Bronchial epithelial cell (primary cell): ENCODE measurements around the gene ZMYND8. TPM values are rescaled to one million over a fixed set of nuclear protein-coding genes. Genes with fewer than 3 reads are reported as not detected.

Source experiments
- DNase-seq: peaks from one replicate; pipeline ENCODE4 v3.0.0-alpha.2; 2010; ENCODE audit warnings: low read depth
- FAIRE-seq: peaks from 2 replicates; lab custom pipeline; 2011; peaks lifted over from hg19 to GRCh38; lab: Jason Lieb, UNC
- H3K27me3 ChIP-seq: 2 replicates; pipeline ENCODE4 v1.5.1; 2011; ENCODE audit warnings: low read length; ENCODE audit not compliant: control insufficient read depth, insufficient read depth
- H3K36me3 ChIP-seq: 2 replicates; pipeline ENCODE4 v1.5.1; 2011; ENCODE audit warnings: low read length; ENCODE audit not compliant: control insufficient read depth, insufficient read depth
- H3K4me3 ChIP-seq: 2 replicates; pipeline ENCODE4 v1.5.1; 2011; ENCODE audit warnings: mild to moderate bottlenecking, low read depth, low read length, control low read depth
- CTCF ChIP-seq: IDR thresholded peaks from 2 replicates; pipeline ENCODE4 v1.5.1; 2011; ENCODE audit warnings: mild to moderate bottlenecking, moderate library complexity, low read length, control low read depth, inconsistent platforms; ENCODE audit not compliant: insufficient read depth, severe bottlenecking
- total RNA-seq: library from RNA; depleted of rRNA; stranded (reverse); fragments of >200 nt; gene quantifications from 2 replicates; pipeline ENCODE4 v1.2.1, GENCODE V29; 2014

The ZMYND8 gene
- total RNA-seq, 1 donor from 2014 or later, result 13.4 TPM

- no peak for TF ChIP-seq CTCF
- no peak for FAIRE-seq
- Histone ChIP-seq H3K36me3 (no peaks in the 10 kb centered on the region), H3K27me3 (no peaks in the 10 kb centered on the region), H3K4me3 (no peak overlapping the region)
- no peak for DNase-seq
Measured at GRCh38 chr20:47362361-47363219, 6.1 kb upstream of the ZMYND8 start.

- no peak for TF ChIP-seq CTCF
- no peak for DNase-seq
- H3K4me3 ChIP-seq, result peak overlapping the region; percentile 6
- no peak for FAIRE-seq
- no peaks in the 10 kb centered on the region for H3K36me3 ChIP-seq
- H3K27me3 ChIP-seq, result no peaks in the 10 kb centered on the region
Measured at GRCh38 chr20:47361057-47361915, 4.8 kb upstream of the ZMYND8 start.

GRCh38 chr20:47360297-47361056 lies 4.0 kb upstream of the ZMYND8 start:
- peak overlapping the region; percentile 21 for H3K4me3 ChIP-seq
- DNase-seq, result peak; percentile 98
- FAIRE-seq, result no peak
- no peak for TF ChIP-seq CTCF
- no peaks in the 10 kb centered on the region for H3K36me3 ChIP-seq
- no peaks in the 10 kb centered on the region for H3K27me3 ChIP-seq

- H3K4me3 ChIP-seq, result no peak overlapping the region
- DNase-seq (no peak), FAIRE-seq (no peak)
- no peak for TF ChIP-seq CTCF
- no peaks in the 10 kb centered on the region for H3K36me3 ChIP-seq
- H3K27me3 ChIP-seq, result no peaks in the 10 kb centered on the region
Measured at GRCh38 chr20:47359530-47360296, 3.2 kb upstream of the ZMYND8 start.
